Cardiac muscle cell (in vitro differentiated cells and primary cell): ENCODE data around the gene MPPED1. TPM values are rescaled to one million over a fixed set of nuclear protein-coding genes. Genes with fewer than 3 reads are reported as not detected.

Experiments used
- DNase-seq, 2 donors: peaks; one replicate each; pipeline versions ENCODE4 v3.0.0 to v3.0.0-alpha.2; 2010 to 2017; ENCODE audit warnings: low read depth in 1 of 2, low spot score in 1 of 2
- H3K27ac ChIP-seq: fragments of 200-600 bp; sonication (generic); 2 replicates; pipeline ENCODE4 v1.5.1; 2016
- H3K27me3 ChIP-seq: fragments of 200-600 bp; sonication (generic); 2 replicates; pipeline ENCODE4 v1.6.0; 2016; ENCODE audit warnings: control low read depth
- H3K36me3 ChIP-seq: fragments of 200-600 bp; sonication (generic); 2 replicates; pipeline ENCODE4 v1.5.1; 2016; ENCODE audit warnings: control low read depth
- H3K4me1 ChIP-seq: fragments of 200-600 bp; sonication (generic); 2 replicates; pipeline ENCODE4 v1.8.1; 2017; ENCODE audit warnings: low read depth, mild to moderate bottlenecking, mixed run types
- H3K4me3 ChIP-seq: fragments of 200-600 bp; sonication (generic); 2 replicates; pipeline ENCODE4 v1.5.1; 2016; ENCODE audit warnings: mild to moderate bottlenecking
- H3K9me3 ChIP-seq: fragments of 200-600 bp; sonication (generic); 2 replicates; pipeline ENCODE4 v1.5.1; 2017; ENCODE audit warnings: low read depth, mild to moderate bottlenecking, control low read depth
- polyA plus RNA-seq: library from polyadenylated mRNA; unstranded; fragments of >200 nt; fragmentation: Nextera tagmentation; extraction: Ambion mirVana; gene quantifications from 2 replicates; pipeline ENCODE4 v1.2.1, GENCODE V29; 2016
- total RNA-seq: library from RNA; depleted of rRNA; stranded (reverse); fragments of >200 nt; gene quantifications from 2 replicates; pipeline ENCODE4 v1.2.3, GENCODE V29; 2016
- TF ChIP-seq, protein P1 (sequence below): IDR thresholded peaks from 2 replicates; pipeline ENCODE4 v1.5.1; 2012; ENCODE audit warnings: low read depth, mild to moderate bottlenecking, low read length

The MPPED1 gene
- total and polyA plus RNA-seq, 2 experiments from 2014 or later, result 0.12 TPM; not detected in 1

DNA sequence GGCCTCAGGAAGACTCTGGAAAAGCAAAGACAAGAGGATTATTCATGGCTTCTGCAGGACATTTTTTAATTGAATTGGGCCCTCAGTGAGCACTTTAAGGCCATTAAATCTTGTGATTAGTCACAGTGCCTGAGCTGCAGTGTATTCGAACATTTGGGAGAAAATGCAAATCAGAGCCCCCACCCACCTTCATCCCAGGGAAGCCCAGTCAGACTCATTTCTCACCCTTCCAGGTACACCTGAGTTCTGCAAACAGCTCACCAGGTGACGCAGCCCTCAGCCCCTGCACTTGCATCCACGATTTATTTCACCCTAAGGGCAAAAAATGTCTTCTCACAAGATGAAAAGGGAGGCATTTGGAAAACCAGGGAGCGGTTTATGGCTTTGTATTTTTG, 128.7 kb downstream of the MPPED1 start:
- Histone ChIP-seq H3K27me3 (no peaks in the 10 kb centered on the region), H3K4me3 (no peak overlapping the region), H3K4me1 (no peaks in the 10 kb centered on the region), H3K36me3 (no peaks in the 10 kb centered on the region), H3K9me3 (no peaks in the 10 kb centered on the region), H3K27ac (no peak overlapping the region)
- no peak for DNase-seq
- TF ChIP-seq, protein P1, sequence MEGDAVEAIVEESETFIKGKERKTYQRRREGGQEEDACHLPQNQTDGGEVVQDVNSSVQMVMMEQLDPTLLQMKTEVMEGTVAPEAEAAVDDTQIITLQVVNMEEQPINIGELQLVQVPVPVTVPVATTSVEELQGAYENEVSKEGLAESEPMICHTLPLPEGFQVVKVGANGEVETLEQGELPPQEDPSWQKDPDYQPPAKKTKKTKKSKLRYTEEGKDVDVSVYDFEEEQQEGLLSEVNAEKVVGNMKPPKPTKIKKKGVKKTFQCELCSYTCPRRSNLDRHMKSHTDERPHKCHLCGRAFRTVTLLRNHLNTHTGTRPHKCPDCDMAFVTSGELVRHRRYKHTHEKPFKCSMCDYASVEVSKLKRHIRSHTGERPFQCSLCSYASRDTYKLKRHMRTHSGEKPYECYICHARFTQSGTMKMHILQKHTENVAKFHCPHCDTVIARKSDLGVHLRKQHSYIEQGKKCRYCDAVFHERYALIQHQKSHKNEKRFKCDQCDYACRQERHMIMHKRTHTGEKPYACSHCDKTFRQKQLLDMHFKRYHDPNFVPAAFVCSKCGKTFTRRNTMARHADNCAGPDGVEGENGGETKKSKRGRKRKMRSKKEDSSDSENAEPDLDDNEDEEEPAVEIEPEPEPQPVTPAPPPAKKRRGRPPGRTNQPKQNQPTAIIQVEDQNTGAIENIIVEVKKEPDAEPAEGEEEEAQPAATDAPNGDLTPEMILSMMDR, result no peak

DNA sequence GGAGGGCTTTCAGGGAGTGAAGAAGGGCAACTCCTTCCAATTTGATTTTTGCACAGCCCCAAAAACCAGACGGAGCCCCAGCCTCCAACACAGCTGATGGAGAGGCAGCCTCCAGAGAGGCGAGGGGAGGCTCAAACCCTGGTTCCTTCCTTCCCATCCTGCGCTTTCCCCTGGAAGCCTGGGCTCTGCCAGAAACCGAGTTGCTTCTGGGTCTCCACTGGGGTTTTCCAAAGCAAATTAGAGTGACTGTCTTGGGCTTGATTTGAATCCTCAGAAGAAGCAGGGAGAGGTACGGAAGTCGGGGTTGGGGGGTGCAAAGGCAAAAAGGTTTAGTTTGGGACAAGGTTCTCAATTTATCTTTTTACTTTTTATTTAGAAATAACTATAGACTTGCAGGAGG, 129.2 kb downstream of the MPPED1 start:
- no peaks in the 10 kb centered on the region for H3K9me3 ChIP-seq
- no peaks in the 10 kb centered on the region for H3K27me3 ChIP-seq
- no peak for DNase-seq
- no peaks in the 10 kb centered on the region for H3K4me1 ChIP-seq
- H3K36me3 ChIP-seq, result no peaks in the 10 kb centered on the region
- H3K4me3 ChIP-seq, result no peak overlapping the region
- TF ChIP-seq, protein P1, result no peak
- no peak overlapping the region for H3K27ac ChIP-seq

DNA sequence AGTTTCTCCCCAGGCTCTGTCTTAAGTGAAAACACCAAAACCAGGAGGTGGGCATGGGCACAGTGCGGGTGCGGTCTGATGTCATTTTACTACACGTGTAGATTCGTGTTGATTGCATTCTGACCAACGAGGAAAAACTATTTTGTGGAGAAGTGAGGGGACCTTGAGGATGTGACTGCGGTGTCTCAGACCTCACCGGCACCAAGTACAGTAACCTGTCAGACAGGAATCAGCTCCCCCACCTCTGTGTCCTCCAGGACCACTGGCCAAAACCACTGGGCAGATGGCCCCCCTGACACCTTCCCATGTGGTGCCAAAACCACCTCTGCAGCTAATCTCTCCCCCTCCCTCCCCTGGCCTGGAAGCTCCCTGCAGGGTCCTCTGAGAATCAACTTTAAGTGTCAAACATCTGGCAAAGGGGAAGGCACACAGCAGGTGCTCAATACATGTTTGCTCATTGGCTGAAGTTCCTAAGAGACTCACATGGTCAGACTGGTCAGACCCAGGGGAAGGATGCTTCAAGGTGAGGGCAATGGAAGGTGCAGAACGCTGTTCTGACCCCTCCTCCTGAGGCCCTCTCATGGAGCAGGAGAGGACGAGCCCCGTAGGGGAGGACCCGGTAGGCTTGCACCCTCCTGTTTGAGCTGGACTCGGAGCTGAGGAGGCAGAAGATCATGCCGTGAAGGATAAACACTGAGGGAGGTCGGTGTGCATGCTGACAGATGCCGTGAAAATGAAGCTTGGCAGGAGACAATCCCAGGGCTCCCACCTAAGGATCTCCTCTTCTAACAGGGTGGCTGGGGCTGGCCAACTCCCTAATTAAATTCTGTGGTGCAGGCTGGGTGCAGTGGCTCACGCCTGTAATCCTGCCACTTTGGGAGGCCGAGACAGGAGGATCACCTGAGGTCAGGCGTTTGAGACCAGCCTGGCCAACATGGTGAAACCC, 129.9 kb downstream of the MPPED1 start:
- H3K9me3 ChIP-seq, result no peaks in the 10 kb centered on the region
- H3K4me3 ChIP-seq, result no peak overlapping the region
- no peaks in the 10 kb centered on the region for H3K4me1 ChIP-seq
- H3K27ac ChIP-seq, result no peak overlapping the region
- TF ChIP-seq, protein P1, result no peak
- H3K36me3 ChIP-seq, result no peaks in the 10 kb centered on the region
- no peaks in the 10 kb centered on the region for H3K27me3 ChIP-seq
- DNase-seq, result no peak

GRCh38 chr22:43542681-43543521, 131.1 kb downstream of the MPPED1 start:
- H3K9me3 ChIP-seq, result no peaks in the 10 kb centered on the region
- no peak overlapping the region for H3K27ac ChIP-seq
- no peaks in the 10 kb centered on the region for H3K27me3 ChIP-seq
- no peaks in the 10 kb centered on the region for H3K36me3 ChIP-seq
- TF ChIP-seq, protein P1, result no peak
- H3K4me3 ChIP-seq, result no peak overlapping the region
- H3K4me1 ChIP-seq, result no peaks in the 10 kb centered on the region
- DNase-seq, result no peak

DNA sequence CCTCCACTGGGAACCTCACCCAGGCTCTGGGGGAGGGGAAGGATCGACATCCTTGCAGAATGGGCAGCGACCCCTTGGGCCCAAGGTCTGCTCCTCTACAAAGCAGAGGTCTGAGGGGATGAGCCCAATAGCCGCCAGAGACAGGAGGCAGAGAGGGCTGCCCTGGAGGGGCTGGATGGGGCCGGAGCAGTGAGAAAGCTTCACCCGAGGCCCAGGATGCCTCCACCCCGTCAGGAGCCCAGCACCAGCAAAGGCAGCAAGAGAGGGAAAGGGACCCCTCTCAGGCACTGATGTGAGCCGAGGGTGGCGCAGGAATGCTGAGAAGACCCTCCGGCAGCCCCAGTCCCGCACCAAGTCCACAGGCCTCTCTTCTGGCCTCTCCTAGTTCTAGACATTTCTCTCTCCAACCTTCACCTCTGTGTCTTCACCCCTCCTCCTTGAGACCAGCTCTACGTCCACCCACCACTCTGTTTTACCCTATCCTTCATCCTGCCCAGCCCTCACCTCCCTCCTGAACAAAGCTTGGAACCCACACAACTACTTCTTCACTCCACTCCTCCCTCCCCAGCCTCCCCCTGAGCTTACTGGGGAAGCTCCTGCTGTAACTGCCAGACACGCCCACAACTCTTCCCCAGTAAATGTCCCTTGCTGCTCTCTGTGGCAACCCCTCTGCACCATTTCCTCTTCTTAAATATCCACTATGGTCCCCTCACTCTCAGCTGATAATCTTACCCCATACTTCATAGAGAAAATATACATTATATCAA, 131.9 kb downstream of the MPPED1 start:
- H3K9me3 ChIP-seq, result no peaks in the 10 kb centered on the region
- TF ChIP-seq, protein P1, result no peak
- H3K4me3 ChIP-seq, result no peak overlapping the region
- no peak overlapping the region for H3K27ac ChIP-seq
- no peaks in the 10 kb centered on the region for H3K36me3 ChIP-seq
- no peaks in the 10 kb centered on the region for H3K27me3 ChIP-seq
- no peaks in the 10 kb centered on the region for H3K4me1 ChIP-seq
- no peak for DNase-seq
